Suprapubic skin (tissue), 4 donors: ENCODE measurements around the gene DAB2IP. TPM values are rescaled to one million over a fixed set of nuclear protein-coding genes. Genes with fewer than 3 reads are reported as not detected.

Source experiments
- DNase-seq, 2 donors: peaks; one replicate each; pipeline ENCODE4 v3.0.0-alpha.2; 2019; ENCODE audit warnings: low spot score in 2 of 2
- H3K27ac ChIP-seq: fragments of 200-600 bp; sonication (generic); one replicate; pipeline ENCODE4 v1.5.1; 2019
- H3K27me3 ChIP-seq: fragments of 200-600 bp; sonication (generic); one replicate; pipeline ENCODE4 v1.5.1; 2019
- H3K36me3 ChIP-seq: fragments of 200-600 bp; sonication (generic); one replicate; pipeline ENCODE4 v1.5.1; 2019
- H3K4me1 ChIP-seq: fragments of 200-600 bp; sonication (generic); one replicate; pipeline ENCODE4 v1.5.1; 2019
- H3K4me3 ChIP-seq: fragments of 200-600 bp; sonication (generic); one replicate; pipeline ENCODE4 v1.5.1; 2019; ENCODE audit warnings: mild to moderate bottlenecking
- H3K9me3 ChIP-seq: fragments of 200-600 bp; sonication (generic); one replicate; pipeline ENCODE4 v1.5.1; 2019
- EP300 ChIP-seq: sonication (generic); formaldehyde crosslinking; IDR thresholded peaks from one replicate; pipeline ENCODE4 v1.6.1; 2017; ENCODE audit warnings: antibody characterized with exemption
- POLR2A ChIP-seq, 2 donors: fragments of 450-650 bp; IDR thresholded peaks; one replicate each; pipeline ENCODE4 v1.6.1; 2017; ENCODE audit warnings: antibody characterized with exemption in 2 of 2, mild to moderate bottlenecking in 2 of 2, moderate library complexity in 2 of 2
- POLR2AphosphoS5 ChIP-seq, 3 donors: sonication (generic); formaldehyde crosslinking; IDR thresholded peaks; one replicate each; pipeline ENCODE4 v1.6.1; 2017; ENCODE audit warnings: antibody characterized with exemption in 3 of 3
- WGBS: methylation state at CpG from one replicate; pipeline ENCODE4 v1.1.5; 2018; 5-methylcytosine and 5-hydroxymethylcytosine counted together
- total RNA-seq, 4 donors: library from RNA; depleted of rRNA; stranded (reverse); fragments of >200 nt; gene quantifications; one replicate each; pipeline ENCODE4 v1.1.0, GENCODE V29; 2016
- TF ChIP-seq, protein P1 (sequence below), 2 donors: fragments of 200-600 bp in 1 of 2; fragments of 450-650 bp in 1 of 2; sonication (generic) in 1 of 2; IDR thresholded peaks; one replicate each; pipeline ENCODE4 v1.5.1; 2016 to 2019; ENCODE audit warnings: antibody characterized with exemption in 2 of 2, mild to moderate bottlenecking in 1 of 2, moderate library complexity in 1 of 2

DAB2IP gene
- total RNA-seq, 4 donors from 2014 or later: 47.6 to 55.6 (median 50.3) TPM

DNA sequence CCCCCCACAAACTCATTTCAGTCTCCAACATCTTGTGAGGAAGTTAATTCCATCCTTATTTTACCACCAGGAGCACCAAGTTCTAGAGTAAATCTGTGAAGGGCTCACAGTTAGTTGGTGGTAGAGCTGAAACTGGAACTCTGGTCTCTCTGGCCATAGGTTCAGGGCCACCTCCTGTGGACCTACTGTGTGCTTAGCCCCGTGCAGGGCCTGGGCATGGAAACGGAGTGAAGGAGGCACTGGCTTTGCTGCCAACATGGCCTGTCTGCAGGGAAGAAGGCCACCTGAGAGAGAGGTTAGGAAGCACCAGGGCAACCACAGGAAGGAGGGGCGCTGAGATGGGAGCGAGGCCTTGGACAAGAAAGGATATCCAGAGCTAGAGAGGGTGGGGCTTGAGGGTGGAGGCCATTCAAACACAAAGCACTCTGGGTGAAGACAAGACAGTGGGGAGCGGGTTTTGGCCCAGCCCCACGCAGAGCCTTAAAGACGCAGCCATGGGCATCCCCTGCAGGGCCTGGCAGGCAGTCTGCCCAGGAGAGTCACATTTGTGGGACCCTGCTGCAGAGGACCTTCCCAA is 16.0 kb upstream of the DAB2IP start:
- Histone ChIP-seq H3K27me3 (no peaks in the 10 kb centered on the region), H3K36me3 (no peaks in the 10 kb centered on the region), H3K27ac (no peak overlapping the region), H3K9me3 (no peaks in the 10 kb centered on the region), H3K4me3 (no peak overlapping the region), H3K4me1 (peaks cover 41% of the 10 kb centered on the region)
- 68% methylated on average over 7 of the region's 7 CpGs for WGBS
- TF ChIP-seq POLR2AphosphoS5 (IDR thresholded peaks at IDR 0.05): no peak
- TF ChIP-seq POLR2A (IDR thresholded peaks at IDR 0.05): no peak
- no peak for TF ChIP-seq EP300
- TF ChIP-seq, protein P1, sequence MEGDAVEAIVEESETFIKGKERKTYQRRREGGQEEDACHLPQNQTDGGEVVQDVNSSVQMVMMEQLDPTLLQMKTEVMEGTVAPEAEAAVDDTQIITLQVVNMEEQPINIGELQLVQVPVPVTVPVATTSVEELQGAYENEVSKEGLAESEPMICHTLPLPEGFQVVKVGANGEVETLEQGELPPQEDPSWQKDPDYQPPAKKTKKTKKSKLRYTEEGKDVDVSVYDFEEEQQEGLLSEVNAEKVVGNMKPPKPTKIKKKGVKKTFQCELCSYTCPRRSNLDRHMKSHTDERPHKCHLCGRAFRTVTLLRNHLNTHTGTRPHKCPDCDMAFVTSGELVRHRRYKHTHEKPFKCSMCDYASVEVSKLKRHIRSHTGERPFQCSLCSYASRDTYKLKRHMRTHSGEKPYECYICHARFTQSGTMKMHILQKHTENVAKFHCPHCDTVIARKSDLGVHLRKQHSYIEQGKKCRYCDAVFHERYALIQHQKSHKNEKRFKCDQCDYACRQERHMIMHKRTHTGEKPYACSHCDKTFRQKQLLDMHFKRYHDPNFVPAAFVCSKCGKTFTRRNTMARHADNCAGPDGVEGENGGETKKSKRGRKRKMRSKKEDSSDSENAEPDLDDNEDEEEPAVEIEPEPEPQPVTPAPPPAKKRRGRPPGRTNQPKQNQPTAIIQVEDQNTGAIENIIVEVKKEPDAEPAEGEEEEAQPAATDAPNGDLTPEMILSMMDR (IDR thresholded peaks at IDR 0.05): no peak
- no peak for DNase-seq

DNA sequence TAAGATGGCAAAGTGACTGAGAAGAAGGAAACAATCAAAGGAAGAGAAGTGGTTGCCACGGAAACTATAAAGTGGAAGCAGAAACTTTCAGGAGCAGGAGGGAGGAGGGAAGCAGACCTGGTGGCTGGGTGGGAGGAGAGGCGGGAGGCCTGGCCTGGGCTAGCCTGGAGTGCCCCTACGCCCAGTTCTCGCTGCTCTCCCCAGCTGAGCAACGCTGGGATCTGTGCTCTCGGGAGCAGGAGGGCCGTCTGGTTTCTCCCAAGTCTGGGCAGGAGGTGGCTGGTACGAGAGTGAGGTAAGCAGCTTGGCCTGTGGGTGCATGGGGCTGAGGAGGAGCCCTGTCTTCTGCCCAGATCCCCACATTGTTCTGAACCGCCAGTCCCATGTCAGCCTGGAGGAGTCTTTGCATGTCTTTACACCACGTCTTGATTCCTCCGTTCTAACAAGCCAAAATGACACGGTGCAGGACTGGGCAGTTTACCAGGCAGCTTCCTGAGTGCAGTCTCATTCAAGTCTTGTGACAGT is 15.0 kb upstream of the DAB2IP start:
- no peaks in the 10 kb centered on the region for H3K36me3 ChIP-seq
- H3K9me3 ChIP-seq: no peaks in the 10 kb centered on the region
- H3K27me3 ChIP-seq: no peaks in the 10 kb centered on the region
- H3K4me3 ChIP-seq: no peak overlapping the region
- 20% methylated on average over 11 of the region's 12 CpGs for WGBS
- DNase-seq: no peak
- H3K27ac ChIP-seq: peak overlapping the region; percentile 31
- TF ChIP-seq POLR2AphosphoS5 (IDR thresholded peaks at IDR 0.05) (no peak), POLR2A (IDR thresholded peaks at IDR 0.05) (no peak)
- TF ChIP-seq, protein P1 (IDR thresholded peaks at IDR 0.05): no peak
- H3K4me1 ChIP-seq: peaks cover 46% of the 10 kb centered on the region

DNA sequence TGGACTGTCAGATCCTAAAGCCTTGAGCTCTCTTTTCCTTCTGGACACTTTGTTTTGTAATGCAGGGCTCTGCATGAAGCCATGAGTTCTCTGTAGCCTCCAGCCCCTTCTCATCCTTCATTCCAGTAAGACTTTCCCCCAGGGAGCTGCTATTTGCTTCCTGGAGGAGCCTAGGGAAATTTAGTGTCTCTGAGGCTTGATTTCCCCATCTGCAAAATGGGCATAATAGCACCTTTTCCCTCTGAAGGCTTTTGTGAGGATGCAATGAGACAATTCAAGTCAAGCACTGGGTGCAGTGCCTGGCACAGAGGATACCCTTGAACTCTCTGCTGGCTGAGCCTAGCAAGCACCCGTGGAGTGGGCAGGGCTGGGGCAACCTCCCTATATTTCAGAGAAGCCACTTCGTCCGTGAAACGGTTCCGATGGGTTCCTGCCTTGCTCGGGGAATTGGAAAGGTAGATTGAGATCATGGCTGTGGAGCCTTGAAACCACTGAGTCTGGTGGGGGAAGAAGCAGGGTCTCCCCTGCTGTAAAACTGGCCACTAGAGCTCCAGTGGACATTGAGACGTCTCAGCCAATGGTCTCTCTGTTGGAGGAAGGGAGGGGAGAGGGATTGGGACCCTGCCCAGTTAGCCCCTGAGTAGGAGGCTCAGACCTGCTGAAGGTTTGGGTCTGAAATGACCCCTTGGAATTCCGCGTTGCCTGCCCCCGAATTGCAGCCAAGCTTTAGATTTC is 14.3 kb upstream of the DAB2IP start:
- Histone ChIP-seq H3K9me3 (no peaks in the 10 kb centered on the region), H3K4me3 (no peak overlapping the region), H3K4me1 (peaks cover 47% of the 10 kb centered on the region), H3K36me3 (no peaks in the 10 kb centered on the region), H3K27me3 (no peaks in the 10 kb centered on the region), H3K27ac (peak overlapping the region; percentile 31)
- 89% methylated on average over 10 of the region's 10 CpGs for WGBS
- no peak for DNase-seq
- TF ChIP-seq, protein P1 (IDR thresholded peaks at IDR 0.05): no peak
- TF ChIP-seq POLR2AphosphoS5 (IDR thresholded peaks at IDR 0.05): no peak
- no peak for TF ChIP-seq POLR2A (IDR thresholded peaks at IDR 0.05)
- no peak for TF ChIP-seq EP300

DNA sequence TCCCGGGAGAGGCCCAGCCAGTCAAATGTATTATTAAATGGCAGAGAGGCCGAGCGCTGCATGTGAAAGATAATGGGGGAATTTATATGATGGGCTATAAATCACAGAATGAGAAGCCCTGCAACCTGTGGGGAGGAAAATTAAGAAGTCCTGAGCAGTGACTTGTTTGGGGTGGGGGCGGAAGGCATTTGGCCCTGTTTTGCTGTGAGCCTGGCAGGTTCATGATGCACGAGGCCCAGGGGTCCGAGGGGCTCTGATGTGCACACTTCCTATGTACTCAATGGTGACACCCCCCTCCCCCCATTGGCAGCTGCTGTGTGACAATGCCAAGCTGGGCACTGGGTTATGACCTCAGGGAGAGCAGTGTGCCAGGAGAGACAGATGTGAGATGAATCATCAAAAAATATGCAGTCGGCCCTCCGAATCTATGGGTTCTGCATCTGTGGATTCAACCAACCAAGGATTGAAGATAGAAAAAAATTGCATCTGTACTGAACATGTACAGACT is 13.7 kb upstream of the DAB2IP start:
- no peak overlapping the region for H3K27ac ChIP-seq
- no peaks in the 10 kb centered on the region for H3K36me3 ChIP-seq
- no peak overlapping the region for H3K4me3 ChIP-seq
- 45% methylated on average over 8 of the region's 8 CpGs for WGBS
- TF ChIP-seq EP300 (no peak), POLR2AphosphoS5 (IDR thresholded peaks at IDR 0.05) (no peak), POLR2A (IDR thresholded peaks at IDR 0.05) (no peak)
- TF ChIP-seq, protein P1 (IDR thresholded peaks at IDR 0.05): no peak
- H3K4me1 ChIP-seq: peaks cover 47% of the 10 kb centered on the region
- H3K27me3 ChIP-seq: no peaks in the 10 kb centered on the region
- DNase-seq: no peak
- no peaks in the 10 kb centered on the region for H3K9me3 ChIP-seq

DNA sequence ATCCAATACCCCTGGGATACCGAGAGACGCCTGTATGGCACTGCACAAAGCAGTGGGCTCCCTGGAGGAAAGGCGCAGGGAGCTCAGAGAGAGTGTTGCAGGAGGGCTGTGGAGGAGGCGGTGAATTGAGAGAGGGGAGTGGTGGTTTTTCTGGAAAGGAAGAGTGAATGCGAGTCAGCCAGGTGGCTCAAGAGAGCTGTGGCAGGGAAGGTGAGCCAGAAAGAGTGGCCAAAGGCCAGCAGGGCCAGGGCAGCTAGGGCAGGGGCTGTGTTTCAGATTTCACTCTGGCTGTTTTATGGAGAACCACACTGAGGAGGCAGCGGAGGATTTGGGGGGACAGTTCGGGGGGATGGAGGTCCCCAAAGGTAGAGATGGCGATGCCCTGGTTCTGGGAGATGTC is 13.0 kb upstream of the DAB2IP start:
- Histone ChIP-seq H3K36me3 (no peaks in the 10 kb centered on the region), H3K4me1 (peaks cover 43% of the 10 kb centered on the region), H3K9me3 (no peaks in the 10 kb centered on the region), H3K27ac (no peak overlapping the region), H3K27me3 (no peaks in the 10 kb centered on the region), H3K4me3 (no peak overlapping the region)
- TF ChIP-seq, protein P1 (IDR thresholded peaks at IDR 0.05): no peak
- no peak for TF ChIP-seq POLR2AphosphoS5 (IDR thresholded peaks at IDR 0.05)
- TF ChIP-seq EP300: no peak
- no peak for TF ChIP-seq POLR2A (IDR thresholded peaks at IDR 0.05)
- 96% methylated on average over 8 of the region's 8 CpGs for WGBS
- no peak for DNase-seq
